SK-N-MC (cell line): ENCODE results near the gene SLC24A1.

ENCODE experiments used
- EZH2 ChIP-seq: fragments of 200-600 bp; sonication (generic); IDR thresholded peaks from one replicate; pipeline ENCODE4 v1.6.1; 2017; ENCODE audit warnings: antibody characterized with exemption
- FOXP2 ChIP-seq: optimal IDR thresholded peaks from 2 replicates; pipeline ENCODE3; 2011; ENCODE audit warnings: mild to moderate bottlenecking, moderate library complexity; ENCODE audit not compliant: insufficient read depth; ENCODE audit errors: extremely low read length, control extremely low read depth
- POLR2AphosphoS5 ChIP-seq: IDR thresholded peaks from 2 replicates; pipeline ENCODE4 v1.6.1; 2012; ENCODE audit warnings: mild to moderate bottlenecking, low read depth, low read length, borderline replicate concordance

- no peak for TF ChIP-seq EZH2
- no peak for TF ChIP-seq POLR2AphosphoS5
- TF ChIP-seq FOXP2: no peak
Measured at GRCh38 chr15:65630760-65631159, 9.0 kb downstream of the SLC24A1 start.
